Fibroblast of lung (primary cell): ENCODE results near the gene SEZ6L. TPM values are rescaled to one million over a fixed set of nuclear protein-coding genes. Genes with fewer than 3 reads are reported as not detected.

Experiments
- DNase-seq, 2 donors: peaks; one replicate each; pipeline versions ENCODE4 v3.0.0 to v3.0.0-alpha.2; 2010; ENCODE audit warnings: low read depth in 2 of 2
- H2AFZ ChIP-seq: 2 replicates; pipeline ENCODE4 v1.5.1; 2012; ENCODE audit warnings: low read length, control low read depth, inconsistent platforms
- H3K27ac ChIP-seq: 2 replicates; pipeline ENCODE4 v1.5.1; 2011; ENCODE audit warnings: low read length, control low read depth; ENCODE audit not compliant: insufficient read depth
- H3K27me3 ChIP-seq: 2 replicates; pipeline ENCODE4 v1.5.1; 2011; ENCODE audit warnings: mild to moderate bottlenecking, low read length; ENCODE audit not compliant: control insufficient read depth, insufficient read depth
- H3K36me3 ChIP-seq: 2 replicates; pipeline ENCODE4 v1.5.1; 2011; ENCODE audit warnings: low read length; ENCODE audit not compliant: control insufficient read depth, insufficient read depth
- H3K4me1 ChIP-seq: 2 replicates; pipeline ENCODE4 v1.5.1; 2011; ENCODE audit warnings: low read length; ENCODE audit not compliant: control insufficient read depth, insufficient read depth; ENCODE audit errors: extremely low read depth
- H3K4me2 ChIP-seq: 2 replicates; pipeline ENCODE4 v1.5.1; 2011; ENCODE audit warnings: low read length, control low read depth; ENCODE audit not compliant: insufficient read depth; ENCODE audit errors: extremely low read depth
- H3K4me3 ChIP-seq, 4 experiments: fragments of 200-600 bp in 1 of 4; sonication (generic) in 1 of 4; replicated peaks in 1 of 4; 2 replicates each; pipeline ENCODE4 v1.5.1; 2011 to 2016; ENCODE audit warnings: low read length in 4 of 4, low read depth in 3 of 4, mild to moderate bottlenecking in 3 of 4, control low read depth in 2 of 4, inconsistent platforms in 1 of 4, mixed read lengths in 1 of 4; ENCODE audit not compliant: insufficient read depth in 1 of 4; ENCODE audit errors: control extremely low read depth in 1 of 4
- H3K79me2 ChIP-seq: 2 replicates; pipeline ENCODE4 v1.5.1; 2012; ENCODE audit warnings: mild to moderate bottlenecking, low read length, inconsistent platforms; ENCODE audit not compliant: control insufficient read depth, insufficient read depth
- H3K9ac ChIP-seq: 2 replicates; pipeline ENCODE4 v1.5.1; 2011; ENCODE audit warnings: mild to moderate bottlenecking, low read length, control low read depth; ENCODE audit not compliant: insufficient read depth
- H3K9me3 ChIP-seq: 2 replicates; pipeline ENCODE4 v1.5.1; 2012; ENCODE audit warnings: low read depth, low read length; ENCODE audit not compliant: control insufficient read depth, insufficient read depth
- H4K20me1 ChIP-seq: 2 replicates; pipeline ENCODE4 v1.5.1; 2011; ENCODE audit warnings: low read length; ENCODE audit not compliant: control insufficient read depth, insufficient read depth; ENCODE audit errors: extremely low read depth
- CTCF ChIP-seq, 2 donors: IDR thresholded peaks in 1 of 2; conservative IDR thresholded peaks in 1 of 2; 1 replicate in 1 of 2; 2 replicates in 1 of 2; pipeline ENCODE4 v1.5.1; 2011 to 2012; ENCODE audit warnings: low read length in 2 of 2, control low read depth in 1 of 2, inconsistent platforms in 1 of 2, low read depth in 1 of 2, mild to moderate bottlenecking in 1 of 2
- EZH2 ChIP-seq: IDR thresholded peaks from 2 replicates; pipeline ENCODE4 v1.5.1; 2012; ENCODE audit warnings: low read length, control low read depth, mild to moderate bottlenecking; ENCODE audit errors: missing control alignments
- polyA plus RNA-seq, 2 donors: library from polyadenylated mRNA; depleted of rRNA in 1 of 2; stranded (reverse) in 1 of 2; unstranded in 1 of 2; fragments of >200 nt; gene quantifications; 2 replicates each; pipeline ENCODE4 v1.2.1, GENCODE V29; 2011 to 2012; ENCODE audit warnings: missing spikeins in 1 of 2
- total RNA-seq: library from RNA; depleted of rRNA; stranded (reverse); fragments of >200 nt; gene quantifications from 2 replicates; pipeline ENCODE4 v1.2.1, GENCODE V29; 2014

Gene SEZ6L
- total and polyA plus RNA-seq, 2 donors (not counting 1 experiment from before 2014, with no cell fraction given): not detected

GRCh38 chr22:26205494-26205893 is 36.2 kb downstream of the SEZ6L start:
- no peak overlapping the region for H3K9ac ChIP-seq
- H3K27me3 ChIP-seq: no peaks in the 10 kb centered on the region
- H3K27ac ChIP-seq: no peak overlapping the region
- no peaks in the 10 kb centered on the region for H3K4me1 ChIP-seq
- no peak overlapping the region for H3K4me2 ChIP-seq
- TF ChIP-seq EZH2 (no peak), CTCF (conservative IDR thresholded peaks at IDR 0.05 in 1 of 2, IDR thresholded peaks at IDR 0.05 in 1 of 2; ENCODE audit: low read depth in 1 of 2, low read length in 2 of 2) (no peak)
- H4K20me1 ChIP-seq: no peaks in the 10 kb centered on the region
- no peaks in the 10 kb centered on the region for H3K9me3 ChIP-seq
- DNase-seq: no peak
- no peaks in the 10 kb centered on the region for H3K79me2 ChIP-seq
- no peaks in the 10 kb centered on the region for H3K36me3 ChIP-seq
- no peak overlapping the region for H2AFZ ChIP-seq
- H3K4me3 ChIP-seq: no peak overlapping the region

DNA sequence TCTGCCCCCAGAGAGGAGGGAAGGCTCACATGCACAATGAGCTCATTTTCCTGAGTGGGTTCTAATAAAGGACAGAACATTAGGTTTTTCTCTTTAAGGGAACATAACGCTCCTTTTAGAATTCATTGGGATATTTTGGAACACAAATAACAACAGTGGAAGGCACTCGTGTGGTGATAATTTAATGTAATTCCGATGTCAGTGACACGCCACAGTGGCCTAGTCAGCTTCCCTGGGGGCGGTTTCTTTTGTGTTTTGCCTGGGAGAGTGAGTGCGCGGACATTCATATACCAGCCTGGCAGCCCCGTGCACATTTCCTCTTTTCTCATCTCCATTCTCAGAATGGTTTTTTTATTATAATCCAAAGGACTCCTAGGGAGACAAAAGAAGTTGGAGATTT is 41.1 kb downstream of the SEZ6L start:
- no peak overlapping the region for H3K4me3 ChIP-seq

GRCh38 chr22:26213826-26214225 is 44.6 kb downstream of the SEZ6L start:
- Histone ChIP-seq H3K4me2 (no peak overlapping the region), H3K27me3 (no peaks in the 10 kb centered on the region), H3K9me3 (no peaks in the 10 kb centered on the region), H4K20me1 (no peaks in the 10 kb centered on the region), H3K79me2 (no peaks in the 10 kb centered on the region), H3K9ac (no peak overlapping the region), H3K27ac (no peak overlapping the region), H3K4me1 (no peaks in the 10 kb centered on the region), H3K36me3 (no peaks in the 10 kb centered on the region), H3K4me3 (no peak overlapping the region), H2AFZ (no peak overlapping the region)
- TF ChIP-seq EZH2 (no peak), CTCF (conservative IDR thresholded peaks at IDR 0.05 in 1 of 2, IDR thresholded peaks at IDR 0.05 in 1 of 2; ENCODE audit: low read depth in 1 of 2, low read length in 2 of 2) (no peak)
- no peak for DNase-seq

More for the DNA sequence above, 41.1 kb downstream of the SEZ6L start:
- Histone ChIP-seq H3K27ac (no peak overlapping the region), H3K9ac (no peak overlapping the region), H3K27me3 (no peaks in the 10 kb centered on the region), H2AFZ (no peak overlapping the region), H3K4me1 (no peaks in the 10 kb centered on the region), H3K9me3 (no peaks in the 10 kb centered on the region), H4K20me1 (no peaks in the 10 kb centered on the region), H3K4me2 (no peak overlapping the region), H3K36me3 (no peaks in the 10 kb centered on the region), H3K79me2 (no peaks in the 10 kb centered on the region)
- no peak for DNase-seq
- no peak for TF ChIP-seq EZH2
- TF ChIP-seq CTCF (conservative IDR thresholded peaks at IDR 0.05 in 1 of 2, IDR thresholded peaks at IDR 0.05 in 1 of 2; ENCODE audit: low read depth in 1 of 2, low read length in 2 of 2): no peak
